LNCAP (cell line): ENCODE measurements around the gene SLC38A8.

Source experiments
- CTCF ChIP-seq: fragments of 450-650 bp; IDR thresholded peaks from 2 replicates; pipeline ENCODE4 v1.5.1; 2017; ENCODE audit warnings: mild to moderate bottlenecking

The SLC38A8 gene

GRCh38 chr16:84080378-84080777 is 37.8 kb upstream of the SLC38A8 start:
- no peak for TF ChIP-seq CTCF

GRCh38 chr16:84079664-84080063 is 37.1 kb upstream of the SLC38A8 start:
- TF ChIP-seq CTCF = no peak

- no peak for TF ChIP-seq CTCF
Measured at GRCh38 chr16:84075376-84075775, 32.8 kb upstream of the SLC38A8 start.

DNA sequence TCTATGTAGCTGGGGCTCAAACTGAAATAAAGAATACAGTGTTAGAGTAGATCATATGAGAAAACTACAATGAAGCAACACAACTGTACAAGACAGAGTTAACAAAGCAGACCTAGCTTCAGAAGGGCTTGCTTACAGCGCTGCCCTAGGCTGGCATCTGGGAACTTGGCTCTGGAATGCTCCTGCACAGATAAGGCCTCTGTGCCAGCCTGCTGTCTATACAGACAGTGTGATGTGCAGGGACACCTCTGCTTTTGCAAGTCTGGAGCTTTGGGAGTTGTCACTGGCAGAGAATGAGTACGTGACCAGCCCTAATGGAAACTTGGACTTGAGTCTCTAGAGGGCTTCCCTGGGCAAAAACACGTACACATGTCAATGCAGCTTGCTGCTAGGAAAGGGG is 32.1 kb upstream of the SLC38A8 start:
- no peak for TF ChIP-seq CTCF

GRCh38 chr16:84072014-84072413 is 29.4 kb upstream of the SLC38A8 start:
- TF ChIP-seq CTCF = no peak

DNA sequence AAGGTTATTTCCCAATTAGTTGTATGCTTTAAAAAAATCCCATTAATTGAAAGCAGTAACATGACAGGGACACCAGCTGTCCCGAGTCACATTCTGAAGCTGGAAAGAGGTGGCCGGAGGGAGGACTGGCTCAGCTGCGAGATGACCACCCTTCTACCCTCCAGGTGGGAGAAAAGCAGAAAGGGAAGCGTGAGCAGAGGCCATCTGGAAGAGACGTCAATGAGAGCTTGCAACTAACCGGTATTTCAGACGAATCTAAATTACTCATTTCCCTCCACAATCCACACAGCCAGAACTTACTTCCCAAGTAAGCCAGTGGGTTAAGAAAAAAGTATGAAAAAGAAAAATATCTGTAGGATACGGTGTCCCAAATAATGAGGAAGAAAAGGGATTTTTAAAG is 28.5 kb upstream of the SLC38A8 start:
- TF ChIP-seq CTCF = no peak

DNA sequence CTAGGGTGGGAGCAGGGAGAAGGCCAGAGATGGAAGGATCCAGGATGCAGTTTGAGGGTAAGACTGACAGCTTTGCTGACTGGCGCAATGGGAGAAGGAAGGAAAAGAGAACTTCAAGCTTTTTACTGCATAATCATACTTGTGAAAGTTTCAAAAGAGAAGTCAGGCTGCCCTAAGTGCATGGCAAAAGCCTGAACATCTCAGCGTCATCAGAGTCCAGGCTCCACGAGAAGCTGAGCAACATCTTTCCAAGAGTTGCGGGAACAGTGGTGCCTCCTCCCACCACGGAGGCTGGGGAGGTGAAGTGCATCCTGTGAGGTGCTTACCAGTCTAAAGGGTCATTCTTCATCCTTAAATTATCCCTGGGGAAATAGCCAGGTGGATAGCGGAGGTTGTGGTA is 26.9 kb upstream of the SLC38A8 start:
- no peak for TF ChIP-seq CTCF

DNA sequence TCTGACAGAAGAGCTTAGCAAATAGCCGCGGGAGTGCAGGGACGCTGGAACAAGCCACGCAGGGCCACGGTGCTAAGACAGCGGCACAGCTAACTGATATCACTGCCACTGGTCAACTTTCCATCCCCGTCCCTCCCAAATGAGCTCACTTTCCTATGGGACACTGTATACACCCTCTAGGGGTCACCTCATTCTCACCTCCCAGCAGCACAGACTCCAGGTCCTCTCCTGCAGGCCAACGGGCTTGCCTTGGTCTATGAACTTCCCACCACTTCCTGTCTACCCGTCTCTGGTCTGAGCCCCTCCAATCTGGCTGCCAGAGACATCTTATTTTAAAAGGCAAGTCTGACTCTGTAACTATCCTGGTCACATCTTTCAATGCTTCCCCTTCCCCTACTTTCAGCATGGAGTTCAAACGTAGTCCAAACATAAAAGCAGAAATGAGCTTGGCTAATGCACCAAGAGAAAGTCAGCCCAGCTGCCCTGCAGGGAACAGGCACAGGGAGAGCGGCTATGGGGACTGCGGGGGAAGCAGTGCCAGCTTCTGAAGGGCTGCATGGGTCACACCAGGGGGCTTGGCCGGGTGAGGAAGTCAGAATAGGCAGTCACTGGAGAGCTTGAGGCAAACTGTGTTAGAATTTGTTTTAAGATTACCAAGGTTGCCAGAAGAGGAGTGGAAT is 26.3 kb upstream of the SLC38A8 start:
- TF ChIP-seq CTCF = no peak
